Activated CD4-positive, CD25-positive, alpha-beta regulatory T cell treated with anti-CD3 and anti-CD28 coated beads, Interleukin-2, amount 50 U/mL, for 72 hours (primary cell): ENCODE measurements around the gene PLA2R1.

Experiments
- DNase-seq: peaks from one replicate; pipeline ENCODE4 v3.0.0; 2021

Gene PLA2R1

GRCh38 chr2:160028431-160029269 is 33.8 kb downstream of the PLA2R1 start:
- no peak for DNase-seq

- DNase-seq, result no peak
Measured at GRCh38 chr2:160022162-160022561, 40.3 kb downstream of the PLA2R1 start.

GRCh38 chr2:160019374-160020090 is 42.9 kb downstream of the PLA2R1 start:
- DNase-seq, result no peak

GRCh38 chr2:160015746-160016145 is 46.7 kb downstream of the PLA2R1 start:
- no peak for DNase-seq

GRCh38 chr2:160014227-160014626 is 48.2 kb downstream of the PLA2R1 start:
- no peak for DNase-seq

GRCh38 chr2:160010361-160011145 is 51.9 kb downstream of the PLA2R1 start:
- DNase-seq, result no peak

- no peak for DNase-seq
Measured at GRCh38 chr2:160007111-160007510, 55.3 kb downstream of the PLA2R1 start.

GRCh38 chr2:160006475-160006874 is 55.9 kb downstream of the PLA2R1 start:
- DNase-seq, result no peak

- DNase-seq, result no peak
Measured at GRCh38 chr2:160005908-160006307, 56.5 kb downstream of the PLA2R1 start.

- no peak for DNase-seq
Measured at GRCh38 chr2:160005476-160005875, 56.9 kb downstream of the PLA2R1 start.

GRCh38 chr2:159998961-159999360 is 63.5 kb downstream of the PLA2R1 start:
- no peak for DNase-seq

- DNase-seq, result no peak
Measured at GRCh38 chr2:159998243-159998642, 64.2 kb downstream of the PLA2R1 start.

- no peak for DNase-seq
Measured at GRCh38 chr2:159996792-159997546, 65.4 kb downstream of the PLA2R1 start.

- no peak for DNase-seq
Measured at GRCh38 chr2:159995038-159995437, 67.4 kb downstream of the PLA2R1 start.

GRCh38 chr2:159989249-159989648 is 73.2 kb downstream of the PLA2R1 start:
- no peak for DNase-seq

GRCh38 chr2:159988412-159988970 is 73.9 kb downstream of the PLA2R1 start:
- DNase-seq, result no peak

GRCh38 chr2:159987181-159987580 is 75.2 kb downstream of the PLA2R1 start:
- DNase-seq, result no peak

GRCh38 chr2:159985656-159986055 is 76.8 kb downstream of the PLA2R1 start:
- DNase-seq, result no peak

- DNase-seq, result no peak
Measured at GRCh38 chr2:159984034-159984433, 78.4 kb downstream of the PLA2R1 start.

- no peak for DNase-seq
Measured at GRCh38 chr2:159982842-159983785, 79.3 kb downstream of the PLA2R1 start.

- no peak for DNase-seq
Measured at GRCh38 chr2:159982270-159982669, 80.1 kb downstream of the PLA2R1 start.
